GM12878 (cell line): Measurements from ENCODE around the gene P2RY10.

Experiments used
- BHLHE40 ChIP-seq, 2 experiments: fragments of 450-650 bp in 1 of 2; IDR thresholded peaks; 2 replicates each; pipeline ENCODE4 v1.6.1; 2011 to 2017; ENCODE audit warnings: low read depth in 2 of 2, borderline replicate concordance in 1 of 2, improper control_type of control experiment in 1 of 2, low read length in 1 of 2, mild to moderate bottlenecking in 1 of 2
- CHD1 ChIP-seq: IDR thresholded peaks from 2 replicates; pipeline ENCODE4 v1.6.1; 2012; ENCODE audit warnings: low read depth, low read length, improper control_type of control experiment
- KLF5 ChIP-seq: fragments of 450-650 bp; IDR thresholded peaks from 2 replicates; pipeline ENCODE4 v1.6.1; 2014; ENCODE audit warnings: mild to moderate bottlenecking; ENCODE audit not compliant: partially characterized antibody
- POLR2A ChIP-seq: IDR thresholded peaks from 2 replicates; pipeline ENCODE4 v1.6.1; 2011; ENCODE audit warnings: low read depth, mild to moderate bottlenecking, low read length
- POLR2AphosphoS5 ChIP-seq: IDR thresholded peaks from 2 replicates; pipeline ENCODE4 v1.6.1; 2011; ENCODE audit warnings: mild to moderate bottlenecking, low read length, inconsistent platforms
- SMC3 ChIP-seq: IDR thresholded peaks from 2 replicates; pipeline ENCODE4 v1.6.1; 2011; ENCODE audit warnings: low read length, improper control_type of control experiment, borderline replicate concordance
- SPI1 ChIP-seq: IDR thresholded peaks from 2 replicates; pipeline ENCODE4 v1.6.1; 2011; ENCODE audit warnings: low read depth, mild to moderate bottlenecking, low read length, moderate library complexity, borderline replicate concordance; ENCODE audit not compliant: insufficient read depth
- TF ChIP-seq, protein P1 (sequence below): IDR thresholded peaks from 2 replicates; pipeline ENCODE4 v1.6.1; 2011; ENCODE audit warnings: borderline replicate concordance, low read depth, mild to moderate bottlenecking, moderate library complexity, mixed read lengths, low read length; ENCODE audit not compliant: insufficient read depth; ENCODE audit errors: extremely low read length
- TF ChIP-seq, protein P2 (sequence below), 3 experiments: IDR thresholded peaks in 2 of 3; conservative IDR thresholded peaks in 1 of 3; 2 replicates each; pipeline ENCODE4 v1.5.1; 2011; ENCODE audit warnings: low read depth in 3 of 3, low read length in 3 of 3, mild to moderate bottlenecking in 3 of 3, control low read depth in 2 of 3, moderate library complexity in 2 of 3, inconsistent platforms in 1 of 3, mixed read lengths in 1 of 3; ENCODE audit not compliant: control insufficient read depth in 2 of 3, insufficient read depth in 1 of 3; ENCODE audit errors: extremely low read depth in 1 of 3

DNA sequence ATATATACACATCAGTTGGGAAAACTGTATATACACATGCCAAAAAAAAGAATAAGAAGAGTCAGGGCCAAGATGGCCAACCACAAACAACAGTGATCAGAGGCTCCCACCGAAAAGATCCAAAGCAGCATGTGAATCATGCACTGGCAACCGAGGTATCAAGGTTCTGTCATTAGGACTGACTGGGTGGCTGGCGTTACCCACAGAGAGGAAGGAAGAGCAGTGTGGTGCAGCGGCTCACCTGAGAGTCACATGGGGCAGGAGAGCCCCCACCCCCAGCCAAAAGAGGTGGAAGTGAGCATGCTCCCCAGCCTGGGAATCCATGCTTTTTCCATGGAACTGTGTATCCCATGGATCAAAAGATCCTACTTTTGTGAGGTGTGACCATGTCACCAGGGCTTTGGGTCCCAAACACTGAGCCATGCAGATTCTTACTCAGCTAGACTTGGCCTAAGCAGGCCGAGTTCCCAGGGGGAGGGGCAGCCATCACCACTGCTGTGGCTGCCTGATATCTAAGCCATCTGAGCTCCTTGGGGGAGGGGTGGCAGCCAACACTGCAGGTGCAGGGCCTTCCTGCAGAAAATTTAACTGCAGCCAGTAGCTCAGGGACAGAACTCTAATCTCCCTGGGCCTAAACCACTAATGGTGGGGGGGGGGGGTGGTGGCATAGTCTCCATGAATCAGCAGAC is 52.8 kb downstream of the P2RY10 start:
- TF ChIP-seq POLR2A (no peak), BHLHE40 (IDR thresholded peaks at IDR 0.05; ENCODE audit: borderline replicate concordance in 1 of 2, low read depth in 2 of 2, low read length in 1 of 2) (no peak), KLF5 (no peak), CHD1 (no peak), POLR2AphosphoS5 (no peak), SMC3 (no peak), SPI1 (no peak)
- TF ChIP-seq, protein P1, sequence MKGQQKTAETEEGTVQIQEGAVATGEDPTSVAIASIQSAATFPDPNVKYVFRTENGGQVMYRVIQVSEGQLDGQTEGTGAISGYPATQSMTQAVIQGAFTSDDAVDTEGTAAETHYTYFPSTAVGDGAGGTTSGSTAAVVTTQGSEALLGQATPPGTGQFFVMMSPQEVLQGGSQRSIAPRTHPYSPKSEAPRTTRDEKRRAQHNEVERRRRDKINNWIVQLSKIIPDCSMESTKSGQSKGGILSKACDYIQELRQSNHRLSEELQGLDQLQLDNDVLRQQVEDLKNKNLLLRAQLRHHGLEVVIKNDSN, result no peak
- TF ChIP-seq, protein P2, sequence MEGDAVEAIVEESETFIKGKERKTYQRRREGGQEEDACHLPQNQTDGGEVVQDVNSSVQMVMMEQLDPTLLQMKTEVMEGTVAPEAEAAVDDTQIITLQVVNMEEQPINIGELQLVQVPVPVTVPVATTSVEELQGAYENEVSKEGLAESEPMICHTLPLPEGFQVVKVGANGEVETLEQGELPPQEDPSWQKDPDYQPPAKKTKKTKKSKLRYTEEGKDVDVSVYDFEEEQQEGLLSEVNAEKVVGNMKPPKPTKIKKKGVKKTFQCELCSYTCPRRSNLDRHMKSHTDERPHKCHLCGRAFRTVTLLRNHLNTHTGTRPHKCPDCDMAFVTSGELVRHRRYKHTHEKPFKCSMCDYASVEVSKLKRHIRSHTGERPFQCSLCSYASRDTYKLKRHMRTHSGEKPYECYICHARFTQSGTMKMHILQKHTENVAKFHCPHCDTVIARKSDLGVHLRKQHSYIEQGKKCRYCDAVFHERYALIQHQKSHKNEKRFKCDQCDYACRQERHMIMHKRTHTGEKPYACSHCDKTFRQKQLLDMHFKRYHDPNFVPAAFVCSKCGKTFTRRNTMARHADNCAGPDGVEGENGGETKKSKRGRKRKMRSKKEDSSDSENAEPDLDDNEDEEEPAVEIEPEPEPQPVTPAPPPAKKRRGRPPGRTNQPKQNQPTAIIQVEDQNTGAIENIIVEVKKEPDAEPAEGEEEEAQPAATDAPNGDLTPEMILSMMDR (IDR thresholded peaks at IDR 0.05 in 2 of 3, conservative IDR thresholded peaks at IDR 0.05 in 1 of 3; ENCODE audit: control insufficient read depth in 2 of 3, extremely low read depth in 1 of 3, insufficient read depth in 1 of 3, low read depth in 3 of 3, low read length in 3 of 3), result no peak
